Esophagus squamous epithelium (tissue), 4 donors: ENCODE results near the gene MRC2.

Experiments
- CTCF ChIP-seq, 6 experiments: fragments of 450-650 bp in 4 of 6; fragments of 200-600 bp in 2 of 6; sonication (generic) in 2 of 6; IDR thresholded peaks; one replicate each; pipeline ENCODE4 v1.5.1; 2016 to 2019; ENCODE audit warnings: antibody characterized with exemption in 6 of 6, mild to moderate bottlenecking in 4 of 6, moderate library complexity in 4 of 6
- POLR2A ChIP-seq, 4 donors: fragments of 450-650 bp; IDR thresholded peaks; one replicate each; pipeline ENCODE4 v1.6.1; 2017; ENCODE audit warnings: antibody characterized with exemption in 4 of 4, mild to moderate bottlenecking in 4 of 4, moderate library complexity in 3 of 4

- TF ChIP-seq CTCF (IDR thresholded peaks at IDR 0.05) (no peak), POLR2A (IDR thresholded peaks at IDR 0.05) (no peak)
These were observed 35.8 kb downstream of the MRC2 start for GRCh38 chr17:62663304-62663703.
